Stimulated activated effector memory CD8-positive, alpha-beta T cell treated with anti-CD3 and anti-CD28 coated beads, Interleukin-12 subunit alpha, Interleukin-12 subunit beta, amount 100 ng/mL, for 72 hours (primary cell): ENCODE measurements around the gene NPC2.
A peak's percentile ranks its signal among the peaks of the same experiment; 100 is the strongest.
"Not testable (repeated sequence)": the region's sequence is repeated elsewhere in the genome, so short reads cannot be mapped to it uniquely, and the experiment has no call there.

Experiments used
- ATAC-seq: fragments of 150-1000 bp; cut with Tn5 transposase; 2 replicates; pipeline ENCODE4 v1.10.0; 2021
- DNase-seq, 2 donors: peaks; one replicate each; pipeline ENCODE4 v3.0.0; 2021 to 2022; ENCODE audit warnings: low spot score in 2 of 2
- H3K27ac Mint-ChIP-seq: one replicate; pipeline ENCODE4 v1.8.0; 2022; ENCODE audit warnings: mild to moderate bottlenecking, mixed read lengths
- H3K36me3 Mint-ChIP-seq: one replicate; pipeline ENCODE4 v1.8.0; 2022; ENCODE audit warnings: mild to moderate bottlenecking, mixed read lengths
- H3K4me1 Mint-ChIP-seq: one replicate; pipeline ENCODE4 v1.8.0; 2022; ENCODE audit warnings: mixed read lengths
- H3K4me3 Mint-ChIP-seq: one replicate; pipeline ENCODE4 v1.8.0; 2022; ENCODE audit warnings: mild to moderate bottlenecking, mixed read lengths
- H3K9me3 Mint-ChIP-seq: one replicate; pipeline ENCODE4 v1.8.0; 2022; ENCODE audit warnings: mixed read lengths

NPC2 gene

GRCh38 chr14:74492776-74493342 lies at the start of gene NPC2:
TSS of gene NPC2 (minus strand) at chr14:74493305. CDS start at chr14:74493274, 31 bp downstream.
- no peak for DNase-seq
- H3K4me3 Mint-ChIP-seq, result no peak within 1 kb of the TSS

GRCh38 chr14:74542056-74542685 lies 49.1 kb upstream of the NPC2 start:
- Mint-ChIP-seq H3K9me3 (no peaks in the 10 kb centered on the region), H3K4me3 (no peak overlapping the region), H3K4me1 (no peaks in the 10 kb centered on the region), H3K36me3 (no peaks in the 10 kb centered on the region), H3K27ac (no peak overlapping the region)
- DNase-seq (no peak), ATAC-seq (no peak)

More at GRCh38 chr14:74492776-74493342, at the start of gene NPC2:
- H3K36me3 Mint-ChIP-seq, result peaks cover 19% of the 10 kb centered on the region
- H3K4me1 Mint-ChIP-seq, result peaks cover 22% of the 10 kb centered on the region
- no peaks in the 10 kb centered on the region for H3K9me3 Mint-ChIP-seq
- no peak within 1 kb of the TSS for H3K27ac Mint-ChIP-seq
- ATAC-seq, result peak; percentile 0

- H3K27ac Mint-ChIP-seq, result no peak overlapping the region
- no peaks in the 10 kb centered on the region for H3K9me3 Mint-ChIP-seq
- ATAC-seq (no peak), DNase-seq (no peak)
- no peaks in the 10 kb centered on the region for H3K36me3 Mint-ChIP-seq
- no peak overlapping the region for H3K4me3 Mint-ChIP-seq
- no peaks in the 10 kb centered on the region for H3K4me1 Mint-ChIP-seq
These were observed 48.1 kb upstream of the NPC2 start for GRCh38 chr14:74541225-74541624.

- ATAC-seq, result no peak
- no peak for DNase-seq
- no peaks in the 10 kb centered on the region for H3K36me3 Mint-ChIP-seq
- no peak overlapping the region for H3K4me3 Mint-ChIP-seq
- no peaks in the 10 kb centered on the region for H3K4me1 Mint-ChIP-seq
- no peak overlapping the region for H3K27ac Mint-ChIP-seq
- no peaks in the 10 kb centered on the region for H3K9me3 Mint-ChIP-seq
These were observed 46.4 kb upstream of the NPC2 start for GRCh38 chr14:74539503-74539902.

GRCh38 chr14:74538411-74539391 lies 45.6 kb upstream of the NPC2 start:
- Mint-ChIP-seq H3K9me3 (no peaks in the 10 kb centered on the region), H3K36me3 (no peaks in the 10 kb centered on the region), H3K27ac (no peak overlapping the region), H3K4me3 (no peak overlapping the region), H3K4me1 (no peaks in the 10 kb centered on the region)
- ATAC-seq (no peak), DNase-seq (no peak)

GRCh38 chr14:74536336-74536735 lies 43.2 kb upstream of the NPC2 start:
- not testable (repeated sequence) for DNase-seq, H3K36me3 Mint-ChIP-seq, H3K27ac Mint-ChIP-seq, H3K4me3 Mint-ChIP-seq, H3K4me1 Mint-ChIP-seq, H3K9me3 Mint-ChIP-seq, ATAC-seq

- Mint-ChIP-seq H3K36me3 (no peaks in the 10 kb centered on the region), H3K4me1 (peaks cover 6% of the 10 kb centered on the region), H3K27ac (no peak overlapping the region), H3K4me3 (no peak overlapping the region), H3K9me3 (no peaks in the 10 kb centered on the region)
- DNase-seq (no peak), ATAC-seq (no peak)
These were observed 42.7 kb upstream of the NPC2 start for GRCh38 chr14:74535756-74536325.

- Mint-ChIP-seq H3K4me1 (peaks cover 6% of the 10 kb centered on the region), H3K27ac (no peak overlapping the region), H3K9me3 (no peaks in the 10 kb centered on the region), H3K36me3 (no peaks in the 10 kb centered on the region), H3K4me3 (no peak overlapping the region)
- no peak for ATAC-seq
- DNase-seq, result no peak
These were observed 40.5 kb upstream of the NPC2 start for GRCh38 chr14:74533576-74533975.

GRCh38 chr14:74532246-74532645 lies 39.1 kb upstream of the NPC2 start:
- Mint-ChIP-seq H3K4me1 (peaks cover 6% of the 10 kb centered on the region), H3K4me3 (no peak overlapping the region), H3K36me3 (no peaks in the 10 kb centered on the region), H3K9me3 (no peaks in the 10 kb centered on the region), H3K27ac (no peak overlapping the region)
- ATAC-seq, result no peak
- no peak for DNase-seq

GRCh38 chr14:74531467-74531866 lies 38.4 kb upstream of the NPC2 start:
- Mint-ChIP-seq H3K9me3 (no peaks in the 10 kb centered on the region), H3K27ac (no peak overlapping the region), H3K36me3 (no peaks in the 10 kb centered on the region), H3K4me1 (peaks cover 6% of the 10 kb centered on the region), H3K4me3 (no peak overlapping the region)
- DNase-seq (no peak), ATAC-seq (no peak)

GRCh38 chr14:74531006-74531405 lies 37.9 kb upstream of the NPC2 start:
- Mint-ChIP-seq H3K9me3 (no peaks in the 10 kb centered on the region), H3K4me1 (peaks cover 6% of the 10 kb centered on the region), H3K36me3 (no peaks in the 10 kb centered on the region), H3K27ac (no peak overlapping the region), H3K4me3 (no peak overlapping the region)
- no peak for DNase-seq
- no peak for ATAC-seq

GRCh38 chr14:74528886-74529285 lies 35.8 kb upstream of the NPC2 start:
- Mint-ChIP-seq H3K9me3 (no peaks in the 10 kb centered on the region), H3K36me3 (no peaks in the 10 kb centered on the region), H3K27ac (no peak overlapping the region), H3K4me1 (peaks cover 6% of the 10 kb centered on the region), H3K4me3 (no peak overlapping the region)
- no peak for DNase-seq
- no peak for ATAC-seq

GRCh38 chr14:74528406-74528805 lies 35.3 kb upstream of the NPC2 start:
- no peak overlapping the region for H3K27ac Mint-ChIP-seq
- no peak for ATAC-seq
- H3K36me3 Mint-ChIP-seq, result no peaks in the 10 kb centered on the region
- H3K4me1 Mint-ChIP-seq, result peaks cover 4% of the 10 kb centered on the region
- H3K9me3 Mint-ChIP-seq, result no peaks in the 10 kb centered on the region
- no peak overlapping the region for H3K4me3 Mint-ChIP-seq
- DNase-seq, result no peak

GRCh38 chr14:74527736-74528280 lies 34.7 kb upstream of the NPC2 start:
- DNase-seq, result no peak
- no peaks in the 10 kb centered on the region for H3K36me3 Mint-ChIP-seq
- H3K9me3 Mint-ChIP-seq, result no peaks in the 10 kb centered on the region
- H3K4me1 Mint-ChIP-seq, result no peaks in the 10 kb centered on the region
- no peak for ATAC-seq
- no peak overlapping the region for H3K27ac Mint-ChIP-seq
- H3K4me3 Mint-ChIP-seq, result no peak overlapping the region

- DNase-seq (no peak), ATAC-seq (no peak)
- Mint-ChIP-seq H3K9me3 (no peaks in the 10 kb centered on the region), H3K27ac (no peak overlapping the region), H3K4me1 (no peaks in the 10 kb centered on the region), H3K36me3 (no peaks in the 10 kb centered on the region), H3K4me3 (no peak overlapping the region)
These were observed 33.9 kb upstream of the NPC2 start for GRCh38 chr14:74526854-74527585.
